ENCODE data around the gene ASS1.

The ASS1 gene

DNA sequence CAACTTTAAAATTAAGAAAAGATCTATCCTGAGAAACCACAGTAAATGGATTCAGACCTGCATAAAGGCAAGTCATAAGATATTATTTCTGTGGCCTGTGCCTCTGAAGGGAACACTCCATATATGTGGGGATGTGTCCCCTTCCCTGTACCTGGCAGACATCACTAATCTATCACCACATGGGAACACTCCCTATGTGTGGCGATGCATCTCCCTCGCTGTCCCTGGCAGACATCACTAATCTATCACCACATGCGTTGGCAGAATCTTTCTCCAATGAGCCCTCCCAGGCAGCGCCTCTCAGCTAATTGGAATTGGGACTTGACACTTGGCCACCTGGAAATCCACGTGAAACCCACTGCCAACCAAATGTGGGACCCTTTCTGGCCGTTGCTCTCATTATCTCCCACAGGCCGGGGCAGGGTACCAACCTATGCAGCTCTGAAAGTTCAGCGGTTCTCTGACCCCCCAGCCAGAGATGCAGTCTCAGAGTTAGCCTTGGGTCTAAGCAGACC lies 25.2 kb upstream of the ASS1 start:
- Histone ChIP-seq H3K36me3 (ENCODE audit: control insufficient read depth, insufficient read depth, low read length) (no peaks in the 10 kb centered on the region), H3K4me1 (ENCODE audit: control insufficient read depth, insufficient read depth, low read length, poor library complexity, severe bottlenecking) (peaks cover 28% of the 10 kb centered on the region), H3K9me3 (ENCODE audit: control insufficient read depth, low read length) (peaks cover 4% of the 10 kb centered on the region), H3K27ac (ENCODE audit: low read depth, low read length, severe bottlenecking) (no peak overlapping the region), H3K4me3 (ENCODE audit: extremely low read depth, insufficient read depth, low read length, poor library complexity, severe bottlenecking) (no peak overlapping the region)
- 94 to 96% methylated on average over 6 to 7 of the region's 8 CpGs for WGBS, 2 experiments (ENCODE audit: insufficient coverage in 2 of 2)

- Histone ChIP-seq H3K9me3 (ENCODE audit: control insufficient read depth, low read length) (peaks cover 4% of the 10 kb centered on the region), H3K4me3 (ENCODE audit: extremely low read depth, insufficient read depth, low read length, poor library complexity, severe bottlenecking) (no peak overlapping the region), H3K27ac (ENCODE audit: low read depth, low read length, severe bottlenecking) (peak overlapping the region; percentile 81), H3K36me3 (ENCODE audit: control insufficient read depth, insufficient read depth, low read length) (no peaks in the 10 kb centered on the region), H3K4me1 (ENCODE audit: control insufficient read depth, insufficient read depth, low read length, poor library complexity, severe bottlenecking) (peaks cover 28% of the 10 kb centered on the region)
- WGBS, 2 experiments (ENCODE audit: insufficient coverage in 2 of 2): 58 to 61% methylated on average over 13 to 14 of the region's 17 CpGs
These were observed 23.5 kb upstream of the ASS1 start for GRCh38 chr9:130421154-130421801.

DNA sequence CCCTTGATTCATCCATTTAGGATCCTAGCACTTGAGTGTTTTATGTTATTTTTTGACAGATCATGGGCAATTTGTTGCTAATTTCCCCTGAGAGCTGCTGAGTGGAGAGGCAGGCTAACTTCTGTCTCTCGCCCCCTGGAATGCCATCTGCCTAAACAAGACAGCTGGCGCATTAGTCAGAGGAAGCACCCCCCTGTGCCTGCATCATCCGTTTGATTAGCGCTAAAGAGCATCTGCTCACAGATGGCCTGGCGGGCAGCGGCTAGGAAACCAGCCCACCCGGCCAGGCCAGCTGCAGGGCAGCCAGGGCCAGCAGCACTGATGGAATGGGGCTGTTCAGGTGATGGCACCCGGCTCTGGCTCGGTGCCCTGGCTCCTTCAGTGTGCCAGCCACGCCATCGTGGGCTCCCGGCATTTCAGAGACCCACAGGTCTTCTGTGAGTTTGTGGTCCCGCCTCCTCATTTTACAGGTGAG lies 22.9 kb upstream of the ASS1 start:
- WGBS, 2 experiments (ENCODE audit: insufficient coverage in 2 of 2): 35 to 42% methylated on average over 12 to 13 of the region's 13 CpGs
- peak overlapping the region; percentile 81 for H3K27ac ChIP-seq (ENCODE audit: low read depth, low read length, severe bottlenecking)

GRCh38 chr9:130422546-130422945 lies 22.2 kb upstream of the ASS1 start:
- WGBS, 2 experiments (ENCODE audit: insufficient coverage in 2 of 2): 88 to 97% methylated on average over 10 of the region's 10 CpGs

More for the DNA sequence above, 22.9 kb upstream of the ASS1 start:
- Histone ChIP-seq H3K4me3 (ENCODE audit: extremely low read depth, insufficient read depth, low read length, poor library complexity, severe bottlenecking) (no peak overlapping the region), H3K36me3 (ENCODE audit: control insufficient read depth, insufficient read depth, low read length) (no peaks in the 10 kb centered on the region), H3K9me3 (ENCODE audit: control insufficient read depth, low read length) (peaks cover 4% of the 10 kb centered on the region), H3K4me1 (ENCODE audit: control insufficient read depth, insufficient read depth, low read length, poor library complexity, severe bottlenecking) (peaks cover 32% of the 10 kb centered on the region)

GRCh38 chr9:130423272-130423671 lies 21.5 kb upstream of the ASS1 start:
- H3K36me3 ChIP-seq (ENCODE audit: control insufficient read depth, insufficient read depth, low read length): no peaks in the 10 kb centered on the region
- H3K4me3 ChIP-seq (ENCODE audit: extremely low read depth, insufficient read depth, low read length, poor library complexity, severe bottlenecking): no peak overlapping the region
- peaks cover 4% of the 10 kb centered on the region for H3K9me3 ChIP-seq (ENCODE audit: control insufficient read depth, low read length)
- WGBS, 2 experiments (ENCODE audit: insufficient coverage in 2 of 2): 72 to 82% methylated on average over 8 of the region's 8 CpGs
- H3K4me1 ChIP-seq (ENCODE audit: control insufficient read depth, insufficient read depth, low read length, poor library complexity, severe bottlenecking): peaks cover 37% of the 10 kb centered on the region
- no peak overlapping the region for H3K27ac ChIP-seq (ENCODE audit: low read depth, low read length, severe bottlenecking)

More at GRCh38 chr9:130422546-130422945, 22.2 kb upstream of the ASS1 start:
- H3K27ac ChIP-seq (ENCODE audit: low read depth, low read length, severe bottlenecking): no peak overlapping the region
- peaks cover 4% of the 10 kb centered on the region for H3K9me3 ChIP-seq (ENCODE audit: control insufficient read depth, low read length)
- peaks cover 37% of the 10 kb centered on the region for H3K4me1 ChIP-seq (ENCODE audit: control insufficient read depth, insufficient read depth, low read length, poor library complexity, severe bottlenecking)
- H3K36me3 ChIP-seq (ENCODE audit: control insufficient read depth, insufficient read depth, low read length): no peaks in the 10 kb centered on the region
- H3K4me3 ChIP-seq (ENCODE audit: extremely low read depth, insufficient read depth, low read length, poor library complexity, severe bottlenecking): no peak overlapping the region

GRCh38 chr9:130424595-130425454 lies 19.9 kb upstream of the ASS1 start:
- 94% methylated on average over 18 to 22 of the region's 24 CpGs for WGBS, 2 experiments (ENCODE audit: insufficient coverage in 2 of 2)
- Histone ChIP-seq H3K27ac (ENCODE audit: low read depth, low read length, severe bottlenecking) (no peak overlapping the region), H3K4me1 (ENCODE audit: control insufficient read depth, insufficient read depth, low read length, poor library complexity, severe bottlenecking) (peaks cover 37% of the 10 kb centered on the region), H3K4me3 (ENCODE audit: extremely low read depth, insufficient read depth, low read length, poor library complexity, severe bottlenecking) (no peak overlapping the region), H3K9me3 (ENCODE audit: control insufficient read depth, low read length) (no peaks in the 10 kb centered on the region), H3K36me3 (ENCODE audit: control insufficient read depth, insufficient read depth, low read length) (no peaks in the 10 kb centered on the region)

- no peak overlapping the region for H3K4me3 ChIP-seq (ENCODE audit: extremely low read depth, insufficient read depth, low read length, poor library complexity, severe bottlenecking)
- no peak overlapping the region for H3K27ac ChIP-seq (ENCODE audit: low read depth, low read length, severe bottlenecking)
- peaks cover 37% of the 10 kb centered on the region for H3K4me1 ChIP-seq (ENCODE audit: control insufficient read depth, insufficient read depth, low read length, poor library complexity, severe bottlenecking)
- 81 to 87% methylated on average over 17 to 21 of the region's 21 CpGs for WGBS, 2 experiments (ENCODE audit: insufficient coverage in 2 of 2)
- peaks cover 3% of the 10 kb centered on the region for H3K9me3 ChIP-seq (ENCODE audit: control insufficient read depth, low read length)
- H3K36me3 ChIP-seq (ENCODE audit: control insufficient read depth, insufficient read depth, low read length): no peaks in the 10 kb centered on the region
These were observed 18.9 kb upstream of the ASS1 start for GRCh38 chr9:130425741-130426466.

DNA sequence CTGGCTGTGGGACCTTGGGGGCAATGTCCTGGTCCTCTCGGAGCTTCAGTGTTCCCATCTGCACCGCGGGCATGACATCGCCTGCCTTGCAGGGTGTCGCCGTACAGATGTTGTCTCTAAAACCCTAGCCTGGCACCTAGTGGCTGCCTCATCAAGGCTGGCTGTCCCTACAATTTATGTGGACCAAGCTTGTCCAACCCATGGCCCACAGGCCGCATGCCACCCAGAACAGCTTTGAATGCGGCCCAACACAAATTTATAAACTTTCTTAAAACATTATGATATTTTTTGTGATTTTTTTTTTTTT lies 18.3 kb upstream of the ASS1 start:
- H3K36me3 ChIP-seq (ENCODE audit: control insufficient read depth, insufficient read depth, low read length): no peaks in the 10 kb centered on the region
- peaks cover 3% of the 10 kb centered on the region for H3K9me3 ChIP-seq (ENCODE audit: control insufficient read depth, low read length)
- no peak overlapping the region for H3K27ac ChIP-seq (ENCODE audit: low read depth, low read length, severe bottlenecking)
- H3K4me3 ChIP-seq (ENCODE audit: extremely low read depth, insufficient read depth, low read length, poor library complexity, severe bottlenecking): no peak overlapping the region
- peaks cover 32% of the 10 kb centered on the region for H3K4me1 ChIP-seq (ENCODE audit: control insufficient read depth, insufficient read depth, low read length, poor library complexity, severe bottlenecking)
- WGBS, 2 experiments (ENCODE audit: insufficient coverage in 2 of 2): 79 to 84% methylated on average over 6 of the region's 8 CpGs

DNA sequence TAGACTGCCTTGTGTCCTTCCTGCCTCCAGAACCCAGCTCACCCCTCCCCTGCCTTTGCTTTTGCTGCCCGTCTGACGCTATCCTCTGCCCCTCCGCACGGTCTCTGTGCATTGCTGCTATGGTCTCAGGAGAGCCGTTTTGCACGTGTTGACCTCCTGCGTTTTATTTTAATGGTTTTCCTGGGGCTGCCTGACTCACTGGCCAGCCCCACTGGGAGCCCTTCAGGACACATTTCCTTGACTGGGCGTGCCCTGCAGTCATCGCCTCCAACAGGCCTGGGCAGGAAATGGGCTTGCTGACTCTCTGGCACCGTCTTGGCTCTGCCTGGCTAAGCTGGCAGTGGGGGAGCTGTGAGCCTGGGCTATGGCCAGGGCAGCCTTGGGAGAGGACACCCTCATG lies 17.9 kb upstream of the ASS1 start:
- Histone ChIP-seq H3K4me3 (ENCODE audit: extremely low read depth, insufficient read depth, low read length, poor library complexity, severe bottlenecking) (no peak overlapping the region), H3K36me3 (ENCODE audit: control insufficient read depth, insufficient read depth, low read length) (no peaks in the 10 kb centered on the region), H3K4me1 (ENCODE audit: control insufficient read depth, insufficient read depth, low read length, poor library complexity, severe bottlenecking) (peaks cover 27% of the 10 kb centered on the region), H3K27ac (ENCODE audit: low read depth, low read length, severe bottlenecking) (no peak overlapping the region), H3K9me3 (ENCODE audit: control insufficient read depth, low read length) (peaks cover 3% of the 10 kb centered on the region)
- WGBS, 2 experiments (ENCODE audit: insufficient coverage in 2 of 2): 70 to 80% methylated on average over 10 of the region's 10 CpGs

GRCh38 chr9:130427326-130427725 lies 17.4 kb upstream of the ASS1 start:
- H3K4me1 ChIP-seq (ENCODE audit: control insufficient read depth, insufficient read depth, low read length, poor library complexity, severe bottlenecking): peaks cover 23% of the 10 kb centered on the region
- no peak overlapping the region for H3K4me3 ChIP-seq (ENCODE audit: extremely low read depth, insufficient read depth, low read length, poor library complexity, severe bottlenecking)
- H3K36me3 ChIP-seq (ENCODE audit: control insufficient read depth, insufficient read depth, low read length): no peaks in the 10 kb centered on the region
- no peak overlapping the region for H3K27ac ChIP-seq (ENCODE audit: low read depth, low read length, severe bottlenecking)
- 96 to 98% methylated on average over 10 of the region's 12 CpGs for WGBS, 2 experiments (ENCODE audit: insufficient coverage in 2 of 2)
- peaks cover 3% of the 10 kb centered on the region for H3K9me3 ChIP-seq (ENCODE audit: control insufficient read depth, low read length)
